Smooth muscle cell of the umbilical artery (primary cell): ENCODE results near the gene GUCY2F. TPM values are rescaled to one million over a fixed set of nuclear protein-coding genes. Genes with fewer than 3 reads are reported as not detected.

ENCODE experiments used
- total RNA-seq: library from RNA; depleted of rRNA; stranded (reverse); fragments of >200 nt; gene quantifications from 2 replicates; pipeline ENCODE4 v1.2.3, GENCODE V29; 2014

GUCY2F gene
- 0.05 TPM in 1 of 2 replicates, not detected in the other for total RNA-seq

GRCh38 chrX:109481986-109482385 lies at the start of gene GUCY2F:
Gene GUCY2F (minus strand): TSS chrX:109482086. CDS start chrX:109475936, 6,150 bp downstream.

Other genes starting within 250 kb of the GUCY2F start
- 7.8 and 11.6 TPM in 2 replicates for gene NXT2, start 54.8 kb upstream of the GUCY2F start, total RNA-seq
- 0.30 and 0.55 TPM in 2 replicates for gene KCNE5, start 143.1 kb upstream of the GUCY2F start, total RNA-seq